GM23338 (cell line): ENCODE results near the gene MCTP1.

ENCODE experiments used
- CREB1 ChIP-seq: fragments of 250-450 bp; sonication (Bioruptor Pico); IDR thresholded peaks from 2 replicates; pipeline ENCODE4 v1.5.0; 2020; ENCODE audit warnings: low read depth, mild to moderate bottlenecking, moderate library complexity
- EZH2 ChIP-seq: fragments of 200-600 bp; sonication (generic); IDR thresholded peaks from one replicate; pipeline ENCODE4 v1.8.0; 2017; ENCODE audit warnings: antibody characterized with exemption, mild to moderate bottlenecking, low read depth; ENCODE audit not compliant: unreplicated experiment
- EZH2phosphoT487 ChIP-seq: fragments of 200-600 bp; sonication (generic); IDR thresholded peaks from one replicate; pipeline ENCODE4 v1.8.1; 2018; ENCODE audit warnings: antibody characterized with exemption; ENCODE audit not compliant: unreplicated experiment
- JUNB ChIP-seq: IDR thresholded peaks from one replicate; pipeline ENCODE4 v1.6.1; 2016; ENCODE audit warnings: antibody characterized with exemption; ENCODE audit not compliant: unreplicated experiment
- NANOG ChIP-seq: IDR thresholded peaks from 2 replicates; pipeline ENCODE4 v1.6.1; 2016; ENCODE audit warnings: antibody characterized with exemption, borderline replicate concordance
- POLR2AphosphoS5 ChIP-seq: IDR thresholded peaks from 2 replicates; pipeline ENCODE4 v1.6.1; 2016; ENCODE audit warnings: antibody characterized with exemption, low read depth
- STAT1 ChIP-seq: IDR thresholded peaks from one replicate; pipeline ENCODE4 v1.6.1; 2016; ENCODE audit warnings: antibody characterized with exemption; ENCODE audit not compliant: unreplicated experiment
- ZNF114 ChIP-seq: fragments of 250-450 bp; sonication (Bioruptor Pico); IDR thresholded peaks from 2 replicates; pipeline ENCODE4 v1.5.0; 2020; ENCODE audit warnings: mild to moderate bottlenecking, moderate library complexity
- TF ChIP-seq, protein P1 (sequence below), 2 experiments: fragments of 200-600 bp in 1 of 2; sonication (generic) in 1 of 2; conservative IDR thresholded peaks; 2 replicates each; pipeline versions ENCODE4 v1.5.1 to v1.6.1; 2016 to 2017; ENCODE audit warnings: antibody characterized with exemption in 2 of 2, low read depth in 2 of 2, mild to moderate bottlenecking in 2 of 2, moderate library complexity in 1 of 2
- TF ChIP-seq, protein P2 (sequence below): IDR thresholded peaks from one replicate; pipeline ENCODE4 v1.6.1; 2018; ENCODE audit warnings: antibody characterized with exemption; ENCODE audit not compliant: unreplicated experiment
- TF ChIP-seq, protein P3 (sequence below): fragments of 250-450 bp; sonication (Bioruptor Pico); IDR thresholded peaks from 2 replicates; pipeline ENCODE4 v1.5.0; 2020; ENCODE audit warnings: mild to moderate bottlenecking, moderate library complexity
- TF ChIP-seq, protein P4 (sequence below): IDR thresholded peaks from 2 replicates; pipeline ENCODE4 v1.6.1; 2016; ENCODE audit warnings: antibody characterized with exemption

GRCh38 chr5:94941122-94941755 lies 343.7 kb downstream of the MCTP1 start:
- TF ChIP-seq, protein P1, sequence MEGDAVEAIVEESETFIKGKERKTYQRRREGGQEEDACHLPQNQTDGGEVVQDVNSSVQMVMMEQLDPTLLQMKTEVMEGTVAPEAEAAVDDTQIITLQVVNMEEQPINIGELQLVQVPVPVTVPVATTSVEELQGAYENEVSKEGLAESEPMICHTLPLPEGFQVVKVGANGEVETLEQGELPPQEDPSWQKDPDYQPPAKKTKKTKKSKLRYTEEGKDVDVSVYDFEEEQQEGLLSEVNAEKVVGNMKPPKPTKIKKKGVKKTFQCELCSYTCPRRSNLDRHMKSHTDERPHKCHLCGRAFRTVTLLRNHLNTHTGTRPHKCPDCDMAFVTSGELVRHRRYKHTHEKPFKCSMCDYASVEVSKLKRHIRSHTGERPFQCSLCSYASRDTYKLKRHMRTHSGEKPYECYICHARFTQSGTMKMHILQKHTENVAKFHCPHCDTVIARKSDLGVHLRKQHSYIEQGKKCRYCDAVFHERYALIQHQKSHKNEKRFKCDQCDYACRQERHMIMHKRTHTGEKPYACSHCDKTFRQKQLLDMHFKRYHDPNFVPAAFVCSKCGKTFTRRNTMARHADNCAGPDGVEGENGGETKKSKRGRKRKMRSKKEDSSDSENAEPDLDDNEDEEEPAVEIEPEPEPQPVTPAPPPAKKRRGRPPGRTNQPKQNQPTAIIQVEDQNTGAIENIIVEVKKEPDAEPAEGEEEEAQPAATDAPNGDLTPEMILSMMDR (conservative IDR thresholded peaks at IDR 0.05; ENCODE audit: low read depth in 2 of 2): no peak
- TF ChIP-seq, protein P2, sequence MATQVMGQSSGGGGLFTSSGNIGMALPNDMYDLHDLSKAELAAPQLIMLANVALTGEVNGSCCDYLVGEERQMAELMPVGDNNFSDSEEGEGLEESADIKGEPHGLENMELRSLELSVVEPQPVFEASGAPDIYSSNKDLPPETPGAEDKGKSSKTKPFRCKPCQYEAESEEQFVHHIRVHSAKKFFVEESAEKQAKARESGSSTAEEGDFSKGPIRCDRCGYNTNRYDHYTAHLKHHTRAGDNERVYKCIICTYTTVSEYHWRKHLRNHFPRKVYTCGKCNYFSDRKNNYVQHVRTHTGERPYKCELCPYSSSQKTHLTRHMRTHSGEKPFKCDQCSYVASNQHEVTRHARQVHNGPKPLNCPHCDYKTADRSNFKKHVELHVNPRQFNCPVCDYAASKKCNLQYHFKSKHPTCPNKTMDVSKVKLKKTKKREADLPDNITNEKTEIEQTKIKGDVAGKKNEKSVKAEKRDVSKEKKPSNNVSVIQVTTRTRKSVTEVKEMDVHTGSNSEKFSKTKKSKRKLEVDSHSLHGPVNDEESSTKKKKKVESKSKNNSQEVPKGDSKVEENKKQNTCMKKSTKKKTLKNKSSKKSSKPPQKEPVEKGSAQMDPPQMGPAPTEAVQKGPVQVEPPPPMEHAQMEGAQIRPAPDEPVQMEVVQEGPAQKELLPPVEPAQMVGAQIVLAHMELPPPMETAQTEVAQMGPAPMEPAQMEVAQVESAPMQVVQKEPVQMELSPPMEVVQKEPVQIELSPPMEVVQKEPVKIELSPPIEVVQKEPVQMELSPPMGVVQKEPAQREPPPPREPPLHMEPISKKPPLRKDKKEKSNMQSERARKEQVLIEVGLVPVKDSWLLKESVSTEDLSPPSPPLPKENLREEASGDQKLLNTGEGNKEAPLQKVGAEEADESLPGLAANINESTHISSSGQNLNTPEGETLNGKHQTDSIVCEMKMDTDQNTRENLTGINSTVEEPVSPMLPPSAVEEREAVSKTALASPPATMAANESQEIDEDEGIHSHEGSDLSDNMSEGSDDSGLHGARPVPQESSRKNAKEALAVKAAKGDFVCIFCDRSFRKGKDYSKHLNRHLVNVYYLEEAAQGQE: no peak
- TF ChIP-seq EZH2 (no peak), EZH2phosphoT487 (no peak), POLR2AphosphoS5 (no peak), STAT1 (no peak), CREB1 (CRISPR knock-in tag) (no peak), NANOG (no peak), ZNF114 (CRISPR knock-in tag) (no peak), JUNB (no peak)
- TF ChIP-seq, protein P3, sequence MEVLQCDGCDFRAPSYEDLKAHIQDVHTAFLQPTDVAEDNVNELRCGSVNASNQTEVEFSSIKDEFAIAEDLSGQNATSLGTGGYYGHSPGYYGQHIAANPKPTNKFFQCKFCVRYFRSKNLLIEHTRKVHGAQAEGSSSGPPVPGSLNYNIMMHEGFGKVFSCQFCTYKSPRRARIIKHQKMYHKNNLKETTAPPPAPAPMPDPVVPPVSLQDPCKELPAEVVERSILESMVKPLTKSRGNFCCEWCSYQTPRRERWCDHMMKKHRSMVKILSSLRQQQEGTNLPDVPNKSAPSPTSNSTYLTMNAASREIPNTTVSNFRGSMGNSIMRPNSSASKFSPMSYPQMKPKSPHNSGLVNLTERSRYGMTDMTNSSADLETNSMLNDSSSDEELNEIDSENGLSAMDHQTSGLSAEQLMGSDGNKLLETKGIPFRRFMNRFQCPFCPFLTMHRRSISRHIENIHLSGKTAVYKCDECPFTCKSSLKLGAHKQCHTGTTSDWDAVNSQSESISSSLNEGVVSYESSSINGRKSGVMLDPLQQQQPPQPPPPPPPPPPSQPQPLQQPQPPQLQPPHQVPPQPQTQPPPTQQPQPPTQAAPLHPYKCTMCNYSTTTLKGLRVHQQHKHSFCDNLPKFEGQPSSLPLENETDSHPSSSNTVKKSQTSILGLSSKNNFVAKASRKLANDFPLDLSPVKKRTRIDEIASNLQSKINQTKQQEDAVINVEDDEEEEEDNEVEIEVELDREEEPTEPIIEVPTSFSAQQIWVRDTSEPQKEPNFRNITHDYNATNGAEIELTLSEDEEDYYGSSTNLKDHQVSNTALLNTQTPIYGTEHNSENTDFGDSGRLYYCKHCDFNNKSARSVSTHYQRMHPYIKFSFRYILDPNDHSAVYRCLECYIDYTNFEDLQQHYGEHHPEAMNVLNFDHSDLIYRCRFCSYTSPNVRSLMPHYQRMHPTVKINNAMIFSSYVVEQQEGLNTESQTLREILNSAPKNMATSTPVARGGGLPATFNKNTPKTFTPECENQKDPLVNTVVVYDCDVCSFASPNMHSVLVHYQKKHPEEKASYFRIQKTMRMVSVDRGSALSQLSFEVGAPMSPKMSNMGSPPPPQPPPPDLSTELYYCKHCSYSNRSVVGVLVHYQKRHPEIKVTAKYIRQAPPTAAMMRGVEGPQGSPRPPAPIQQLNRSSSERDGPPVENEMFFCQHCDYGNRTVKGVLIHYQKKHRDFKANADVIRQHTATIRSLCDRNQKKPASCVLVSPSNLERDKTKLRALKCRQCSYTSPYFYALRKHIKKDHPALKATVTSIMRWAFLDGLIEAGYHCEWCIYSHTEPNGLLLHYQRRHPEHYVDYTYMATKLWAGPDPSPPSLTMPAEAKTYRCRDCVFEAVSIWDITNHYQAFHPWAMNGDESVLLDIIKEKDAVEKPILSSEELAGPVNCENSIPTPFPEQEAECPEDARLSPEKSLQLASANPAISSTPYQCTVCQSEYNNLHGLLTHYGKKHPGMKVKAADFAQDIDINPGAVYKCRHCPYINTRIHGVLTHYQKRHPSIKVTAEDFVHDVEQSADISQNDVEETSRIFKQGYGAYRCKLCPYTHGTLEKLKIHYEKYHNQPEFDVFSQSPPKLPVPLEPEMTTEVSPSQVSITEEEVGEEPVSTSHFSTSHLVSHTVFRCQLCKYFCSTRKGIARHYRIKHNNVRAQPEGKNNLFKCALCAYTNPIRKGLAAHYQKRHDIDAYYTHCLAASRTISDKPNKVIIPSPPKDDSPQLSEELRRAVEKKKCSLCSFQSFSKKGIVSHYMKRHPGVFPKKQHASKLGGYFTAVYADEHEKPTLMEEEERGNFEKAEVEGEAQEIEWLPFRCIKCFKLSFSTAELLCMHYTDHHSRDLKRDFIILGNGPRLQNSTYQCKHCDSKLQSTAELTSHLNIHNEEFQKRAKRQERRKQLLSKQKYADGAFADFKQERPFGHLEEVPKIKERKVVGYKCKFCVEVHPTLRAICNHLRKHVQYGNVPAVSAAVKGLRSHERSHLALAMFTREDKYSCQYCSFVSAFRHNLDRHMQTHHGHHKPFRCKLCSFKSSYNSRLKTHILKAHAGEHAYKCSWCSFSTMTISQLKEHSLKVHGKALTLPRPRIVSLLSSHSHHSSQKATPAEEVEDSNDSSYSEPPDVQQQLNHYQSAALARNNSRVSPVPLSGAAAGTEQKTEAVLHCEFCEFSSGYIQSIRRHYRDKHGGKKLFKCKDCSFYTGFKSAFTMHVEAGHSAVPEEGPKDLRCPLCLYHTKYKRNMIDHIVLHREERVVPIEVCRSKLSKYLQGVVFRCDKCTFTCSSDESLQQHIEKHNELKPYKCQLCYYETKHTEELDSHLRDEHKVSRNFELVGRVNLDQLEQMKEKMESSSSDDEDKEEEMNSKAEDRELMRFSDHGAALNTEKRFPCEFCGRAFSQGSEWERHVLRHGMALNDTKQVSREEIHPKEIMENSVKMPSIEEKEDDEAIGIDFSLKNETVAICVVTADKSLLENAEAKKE (CRISPR knock-in tag): no peak
- TF ChIP-seq, protein P4, sequence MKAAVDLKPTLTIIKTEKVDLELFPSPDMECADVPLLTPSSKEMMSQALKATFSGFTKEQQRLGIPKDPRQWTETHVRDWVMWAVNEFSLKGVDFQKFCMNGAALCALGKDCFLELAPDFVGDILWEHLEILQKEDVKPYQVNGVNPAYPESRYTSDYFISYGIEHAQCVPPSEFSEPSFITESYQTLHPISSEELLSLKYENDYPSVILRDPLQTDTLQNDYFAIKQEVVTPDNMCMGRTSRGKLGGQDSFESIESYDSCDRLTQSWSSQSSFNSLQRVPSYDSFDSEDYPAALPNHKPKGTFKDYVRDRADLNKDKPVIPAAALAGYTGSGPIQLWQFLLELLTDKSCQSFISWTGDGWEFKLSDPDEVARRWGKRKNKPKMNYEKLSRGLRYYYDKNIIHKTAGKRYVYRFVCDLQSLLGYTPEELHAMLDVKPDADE: no peak
